Dedifferentiated amniotic fluid mesenchymal stem cell (primary cell): Measurements from ENCODE around the gene RBPJ.

ENCODE experiments used
- DNase-seq: peaks from one replicate; pipeline ENCODE4 v3.0.0-alpha.2; 2016; ENCODE audit errors: extremely low spot score

The RBPJ gene

GRCh38 chr4:26459054-26459755 lies 138.4 kb downstream of the RBPJ start:
- DNase-seq: peak; percentile 65

GRCh38 chr4:26459756-26460530 lies 139.1 kb downstream of the RBPJ start:
- peak; percentile 65 for DNase-seq

DNA sequence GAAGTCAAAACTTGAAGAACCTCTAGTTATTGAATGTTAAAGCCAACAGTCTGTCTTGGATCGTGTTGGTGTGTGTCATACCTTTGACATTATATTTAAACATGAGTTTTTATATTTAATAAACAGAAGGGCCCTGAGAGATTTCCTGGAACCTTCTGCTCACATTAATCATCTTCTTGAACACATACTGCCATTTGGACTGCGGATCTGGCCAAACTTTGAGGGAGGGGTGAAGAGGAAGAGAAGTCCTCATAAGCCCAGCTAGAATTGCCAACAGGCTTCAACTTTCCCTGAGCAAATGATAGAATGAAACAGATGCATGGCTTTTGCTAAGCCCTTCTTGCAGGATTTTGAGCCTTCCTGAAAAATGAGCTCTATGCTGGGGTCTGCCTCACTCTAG lies 142.1 kb downstream of the RBPJ start:
- no peak for DNase-seq

GRCh38 chr4:26463386-26463785 lies 142.6 kb downstream of the RBPJ start:
- no peak for DNase-seq

DNA sequence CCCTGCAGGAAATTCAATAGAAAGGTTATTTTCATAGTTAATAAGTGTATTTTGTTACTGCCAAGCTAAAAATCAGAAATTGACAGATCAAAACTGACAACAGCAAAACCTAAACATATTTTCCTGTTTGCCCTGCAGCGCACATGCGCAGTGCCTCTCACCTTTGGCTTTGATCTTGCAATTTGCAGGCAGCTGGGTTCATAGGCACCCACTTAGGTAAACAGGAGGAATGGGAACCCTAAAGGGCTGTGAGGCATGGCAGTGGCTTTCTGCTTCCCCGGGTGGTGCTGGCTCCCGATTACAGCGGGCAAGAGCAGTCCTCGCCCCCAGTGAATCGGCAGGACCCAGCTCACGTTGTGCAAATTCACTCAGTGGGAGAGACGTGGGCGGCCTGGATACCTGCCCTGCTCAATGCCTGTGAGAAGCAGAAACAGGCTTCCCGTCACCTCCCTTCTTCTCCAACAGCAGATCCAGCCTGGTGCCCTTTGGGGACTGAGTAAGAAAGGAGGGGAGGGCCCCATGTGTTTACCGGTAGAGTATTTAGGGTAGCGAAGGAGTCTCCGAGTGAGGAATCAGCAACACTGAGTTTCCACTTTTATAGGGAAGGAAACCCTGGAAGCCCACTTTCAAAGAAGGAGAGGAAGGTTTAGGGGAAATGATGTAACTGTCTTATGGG lies 143.7 kb downstream of the RBPJ start:
- no peak for DNase-seq

- DNase-seq: no peak
Measured at GRCh38 chr4:26466578-26467270, 145.9 kb downstream of the RBPJ start.

- no peak for DNase-seq
Measured at GRCh38 chr4:26467724-26468123, 146.9 kb downstream of the RBPJ start.

DNA sequence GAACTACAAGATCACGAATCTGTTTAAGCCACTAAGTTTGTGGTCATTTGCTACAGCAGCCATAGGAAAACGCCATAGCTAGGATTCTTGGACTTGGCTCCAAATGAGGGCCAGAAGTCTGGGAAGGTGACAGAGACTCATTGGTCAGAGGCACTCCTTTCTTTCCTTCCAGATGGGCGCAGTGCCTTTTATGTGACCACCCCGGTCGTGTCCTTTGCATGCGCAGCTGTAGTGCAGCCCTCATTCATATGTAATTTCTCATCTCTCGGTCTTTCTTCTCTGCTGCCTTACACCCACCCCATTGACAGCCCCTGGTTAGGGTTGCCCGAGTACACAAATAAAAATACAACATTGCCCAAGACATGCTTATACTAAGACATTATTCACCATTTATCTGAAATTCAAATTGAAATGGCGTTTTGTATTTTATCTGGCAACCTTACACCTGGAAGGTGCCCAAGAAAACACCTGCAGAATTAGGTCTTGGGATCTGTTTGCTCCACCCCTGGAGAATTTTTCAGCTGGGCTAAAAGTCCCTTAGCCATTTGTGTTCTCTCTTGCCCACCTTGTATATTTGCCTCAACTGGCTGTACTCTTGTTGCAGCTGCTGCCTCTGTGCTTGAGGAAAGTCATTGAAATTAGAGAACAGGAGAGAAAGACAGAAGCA lies 147.6 kb downstream of the RBPJ start:
- DNase-seq: no peak

- DNase-seq: no peak
Measured at GRCh38 chr4:26468977-26469376, 148.2 kb downstream of the RBPJ start.

DNA sequence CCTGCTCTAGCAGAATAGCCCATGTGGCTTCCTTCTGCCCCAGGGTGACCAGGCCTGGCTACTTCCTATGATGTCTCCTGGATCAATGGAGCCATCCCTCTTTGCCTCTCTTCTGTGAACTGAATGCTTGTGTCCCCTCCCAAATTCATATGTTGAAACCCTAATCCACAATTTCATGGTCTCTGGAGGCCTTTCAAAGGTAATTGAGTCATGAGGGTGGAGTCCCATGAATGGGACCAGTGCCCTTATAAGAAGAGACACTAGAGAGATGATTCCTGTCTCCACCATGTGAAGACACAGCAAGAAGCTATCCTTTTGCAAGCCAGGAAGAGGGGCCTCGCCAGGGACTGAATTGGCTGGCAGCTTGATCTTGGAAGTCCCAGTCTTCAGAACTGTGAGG lies 151.1 kb downstream of the RBPJ start:
- no peak for DNase-seq

GRCh38 chr4:26473893-26474292 lies 153.1 kb downstream of the RBPJ start:
- no peak for DNase-seq

- no peak for DNase-seq
Measured at GRCh38 chr4:26474551-26474950, 153.7 kb downstream of the RBPJ start.

- DNase-seq: no peak
Measured at GRCh38 chr4:26475716-26476115, 154.9 kb downstream of the RBPJ start.

GRCh38 chr4:26476545-26476944 lies 155.7 kb downstream of the RBPJ start:
- no peak for DNase-seq

- DNase-seq: no peak
Measured at GRCh38 chr4:26478330-26478729, 157.5 kb downstream of the RBPJ start.

GRCh38 chr4:26482508-26483462 lies 162.0 kb downstream of the RBPJ start:
- no peak for DNase-seq

- no peak for DNase-seq
Measured at GRCh38 chr4:26484032-26484515, 163.3 kb downstream of the RBPJ start.

- no peak for DNase-seq
Measured at GRCh38 chr4:26484516-26484915, 163.7 kb downstream of the RBPJ start.
